GM19193 (cell line): ENCODE results near the gene THRAP3.

ENCODE experiments used
- POLR2A ChIP-seq: IDR thresholded peaks from 4 replicates; pipeline ENCODE4 v1.6.1; 2011; ENCODE audit not compliant: insufficient read depth, insufficient read length; ENCODE audit errors: extremely low read depth

Gene THRAP3

DNA sequence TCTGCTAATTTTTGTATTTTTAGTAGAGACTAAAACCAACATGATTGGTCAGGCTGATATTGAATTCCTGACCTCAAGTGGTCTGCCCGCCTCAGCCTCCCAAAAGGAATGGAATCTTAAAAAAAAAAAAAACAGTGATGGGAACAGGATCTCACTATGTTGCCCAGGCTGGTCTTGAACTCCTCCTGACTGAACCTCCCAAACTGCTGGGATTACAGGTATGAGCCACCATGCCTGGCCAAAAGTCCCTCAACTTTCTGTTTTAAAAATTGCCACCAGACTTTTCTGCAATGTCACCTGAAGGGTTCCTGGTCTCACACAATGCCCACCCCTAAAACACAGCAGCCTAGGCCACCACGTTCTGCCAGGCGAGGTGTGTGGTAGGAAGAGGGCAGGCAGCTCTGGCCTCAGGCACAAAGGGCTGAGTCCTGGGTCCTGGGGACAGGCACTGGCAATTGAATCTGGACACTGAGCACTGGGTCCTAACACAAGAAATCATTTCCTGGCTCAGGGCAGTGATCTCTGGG lies 21.2 kb upstream of the THRAP3 start:
- no peak for TF ChIP-seq POLR2A

DNA sequence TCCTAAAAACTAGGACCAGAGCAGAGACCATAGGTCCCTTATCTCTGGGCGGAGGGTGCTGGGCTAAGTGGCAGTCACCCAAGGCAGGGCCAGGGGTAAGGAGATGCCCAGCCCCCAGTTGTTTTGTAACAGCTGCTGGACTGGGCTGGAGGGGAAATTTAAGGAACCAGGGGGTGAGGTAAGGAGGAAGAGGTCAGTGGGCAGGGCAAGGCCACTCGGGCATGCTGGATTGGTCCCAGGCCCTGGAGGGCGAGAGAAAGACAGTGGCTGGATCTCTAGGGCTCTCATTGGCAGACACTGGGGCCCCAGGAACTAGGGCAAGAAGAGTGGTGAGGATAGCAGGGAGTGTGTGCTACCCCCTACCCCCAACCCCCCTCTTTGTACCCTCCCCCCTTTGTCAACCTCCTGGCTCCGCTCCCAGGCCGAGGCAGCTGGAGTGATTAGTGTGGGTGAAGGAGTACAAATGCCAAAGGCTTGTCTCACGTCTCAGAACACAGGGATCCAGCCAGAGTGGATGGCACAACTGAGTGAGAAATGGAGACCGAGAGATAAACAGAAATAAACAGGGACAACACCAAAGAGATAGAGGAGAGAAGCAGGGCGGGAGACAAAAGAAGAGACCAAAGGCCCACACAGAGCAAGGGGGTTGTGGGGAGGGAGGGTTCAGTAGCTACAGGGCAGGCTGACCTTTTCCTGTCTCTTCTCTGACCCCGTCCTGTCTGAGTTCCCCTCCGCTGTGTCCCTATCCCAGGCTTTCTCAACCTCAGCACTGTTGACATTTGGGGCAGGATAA lies 20.5 kb upstream of the THRAP3 start:
- TF ChIP-seq POLR2A: no peak

DNA sequence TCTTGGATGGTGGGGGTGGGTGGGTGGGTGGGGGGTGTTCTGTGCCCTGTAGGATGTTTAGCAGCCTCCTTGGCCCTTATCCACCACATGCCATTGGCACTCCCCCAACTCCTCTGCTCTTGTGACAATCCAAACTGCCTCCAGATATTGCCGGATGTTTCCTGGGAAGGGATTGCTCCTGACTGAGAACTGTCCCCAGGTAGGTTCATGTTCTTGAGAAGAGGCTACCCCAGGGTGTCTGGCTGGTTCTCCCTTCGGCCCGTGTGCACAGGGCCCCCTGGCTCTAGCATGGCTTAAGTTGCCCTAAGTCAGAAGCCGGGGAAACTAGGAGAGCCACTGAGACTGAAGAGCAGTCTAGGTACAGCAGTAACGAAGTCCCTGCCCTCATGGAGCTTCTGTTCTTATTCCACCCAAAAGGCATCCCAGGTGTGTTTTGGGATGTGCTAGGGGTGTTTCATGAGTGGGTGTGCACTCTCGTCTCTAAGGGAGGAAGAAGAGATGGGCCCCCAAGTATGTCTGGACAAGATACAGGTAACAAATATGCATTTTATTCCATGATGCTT lies 19.8 kb upstream of the THRAP3 start:
- TF ChIP-seq POLR2A: no peak

DNA sequence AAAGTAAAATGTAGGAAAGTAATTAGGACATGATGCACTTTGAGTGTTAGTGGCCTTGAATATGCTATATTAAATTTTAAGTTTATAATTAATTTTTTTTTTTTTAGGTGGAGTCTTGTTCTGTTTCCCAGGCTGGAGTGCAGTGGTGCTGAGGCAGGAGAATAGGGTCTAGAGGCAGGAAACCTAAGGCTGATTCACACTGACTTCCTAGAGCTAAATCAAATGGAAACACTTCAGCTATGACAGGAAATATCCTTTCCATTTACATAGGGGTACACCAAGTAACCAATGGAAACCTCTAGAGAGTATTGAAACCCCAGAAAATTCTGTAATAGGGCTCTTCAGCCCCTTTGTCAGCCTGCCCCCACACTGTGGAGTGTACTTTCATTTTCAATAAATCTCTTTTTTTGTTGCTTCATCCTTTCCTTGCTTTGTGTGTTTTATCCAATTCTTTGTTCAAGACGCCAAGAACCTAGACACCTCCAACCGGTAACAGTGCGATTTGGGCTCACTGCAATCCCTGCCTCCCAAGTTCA lies 17.9 kb upstream of the THRAP3 start:
- no peak for TF ChIP-seq POLR2A

DNA sequence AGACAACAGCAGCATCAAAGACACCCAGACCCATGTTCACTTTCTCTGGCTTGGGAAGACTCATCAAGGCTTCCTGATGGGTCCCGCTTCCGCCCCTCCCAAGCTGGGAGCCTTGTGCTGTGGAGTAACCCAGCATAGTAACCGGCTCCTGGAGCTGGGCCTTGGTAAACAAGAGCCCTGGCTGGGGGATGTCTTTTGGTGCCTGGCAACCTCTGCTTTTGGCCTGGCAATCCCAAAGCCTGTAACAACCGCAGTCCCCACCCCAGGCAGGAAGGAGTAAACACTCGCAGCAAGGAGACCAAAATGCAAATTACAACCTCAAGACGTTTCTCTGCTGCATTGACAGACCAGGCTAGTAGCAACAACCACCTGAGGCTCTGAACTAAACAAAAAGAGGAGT lies 16.9 kb upstream of the THRAP3 start:
- TF ChIP-seq POLR2A: no peak

DNA sequence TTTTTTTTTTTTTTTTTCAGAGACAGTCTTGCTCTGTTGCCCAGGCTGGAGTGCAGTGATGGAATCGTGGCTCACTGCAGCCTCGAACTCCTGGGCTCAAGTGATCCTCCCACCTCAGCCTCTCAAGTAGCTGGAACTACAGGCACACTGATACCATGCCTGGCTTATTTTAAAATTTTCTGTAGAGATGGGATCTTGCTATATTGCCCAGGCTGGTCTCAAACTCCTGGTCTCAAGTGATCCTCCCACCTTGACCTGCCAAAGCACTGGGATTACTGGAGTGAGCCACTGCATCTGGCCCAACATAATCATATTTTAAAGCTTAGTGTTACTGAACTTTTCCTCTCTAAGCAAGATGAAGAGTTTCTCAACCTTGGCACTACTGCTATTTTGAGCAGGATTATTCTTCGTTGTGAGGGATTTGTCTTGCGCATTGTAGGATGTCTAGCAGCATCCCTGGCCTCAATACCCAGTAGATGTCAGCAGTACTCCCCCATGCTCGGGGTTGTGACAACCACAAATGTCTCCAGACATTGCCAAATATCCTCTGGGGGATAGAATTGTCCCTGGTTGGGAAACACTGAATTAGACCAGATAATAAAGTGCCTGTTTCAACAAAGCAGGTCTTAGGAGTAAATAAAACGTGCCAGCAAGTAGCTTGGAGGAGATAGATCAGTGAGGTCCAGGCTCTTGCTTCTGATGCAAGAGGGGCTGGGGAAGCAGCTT lies 15.1 kb upstream of the THRAP3 start:
- TF ChIP-seq POLR2A: no peak

DNA sequence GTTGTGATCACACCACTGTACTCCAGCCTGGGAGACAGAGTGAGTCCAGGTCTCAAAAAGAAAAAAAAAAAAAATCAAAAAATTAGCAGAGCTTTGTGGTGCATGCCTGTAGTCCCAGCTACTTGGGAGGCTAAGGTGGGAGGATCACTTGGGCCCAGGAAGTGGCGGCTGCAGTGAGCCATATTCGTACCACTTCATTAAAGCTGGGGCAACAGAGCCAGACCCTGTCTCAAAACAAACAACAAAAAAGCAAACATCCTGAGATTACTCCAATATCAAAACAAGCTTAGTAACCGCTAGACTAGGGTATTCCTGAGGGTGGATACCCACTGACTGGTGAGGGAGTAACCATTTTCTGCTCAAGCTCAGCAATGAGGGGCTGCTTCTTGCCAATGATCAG lies 12.9 kb upstream of the THRAP3 start:
- TF ChIP-seq POLR2A: no peak

DNA sequence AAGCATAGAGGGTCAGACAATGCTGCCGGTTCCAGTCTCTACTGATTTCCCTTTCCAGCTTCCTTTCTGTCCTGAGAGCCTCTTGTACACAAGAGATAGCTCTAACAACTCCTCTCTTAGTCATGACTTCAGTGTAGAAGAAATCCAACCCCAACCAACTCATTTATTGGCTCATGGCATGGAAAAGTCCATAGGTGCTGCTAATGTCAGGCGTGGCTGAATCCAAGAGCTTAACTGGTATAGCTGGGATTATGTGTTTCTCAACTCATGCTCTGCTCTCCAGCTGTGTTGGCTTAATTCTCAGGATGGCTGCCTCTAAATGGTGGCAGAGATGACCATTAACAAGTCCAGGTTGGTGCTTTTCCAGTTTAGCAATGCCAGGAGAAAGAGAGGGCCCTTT lies 12.4 kb upstream of the THRAP3 start:
- TF ChIP-seq POLR2A: no peak

DNA sequence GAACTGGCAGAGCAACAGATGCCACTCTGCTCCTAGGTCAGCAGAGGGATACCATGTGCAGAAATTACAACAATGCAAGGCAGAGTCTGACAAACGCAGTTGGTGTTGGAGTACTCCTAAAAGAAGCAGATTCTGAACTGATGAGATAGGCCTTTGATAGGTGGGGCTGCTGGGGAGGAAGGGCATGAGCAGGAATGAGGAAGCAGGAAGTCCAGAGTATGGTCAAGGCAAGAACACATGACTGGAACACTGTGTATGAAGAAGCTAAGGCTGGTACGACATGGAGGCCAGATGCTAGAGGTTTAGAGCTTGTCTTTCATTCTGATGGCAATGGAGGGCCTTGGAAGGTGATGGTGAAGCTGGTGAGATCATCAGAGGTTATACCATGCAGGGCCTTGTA lies 11.5 kb upstream of the THRAP3 start:
- no peak for TF ChIP-seq POLR2A

DNA sequence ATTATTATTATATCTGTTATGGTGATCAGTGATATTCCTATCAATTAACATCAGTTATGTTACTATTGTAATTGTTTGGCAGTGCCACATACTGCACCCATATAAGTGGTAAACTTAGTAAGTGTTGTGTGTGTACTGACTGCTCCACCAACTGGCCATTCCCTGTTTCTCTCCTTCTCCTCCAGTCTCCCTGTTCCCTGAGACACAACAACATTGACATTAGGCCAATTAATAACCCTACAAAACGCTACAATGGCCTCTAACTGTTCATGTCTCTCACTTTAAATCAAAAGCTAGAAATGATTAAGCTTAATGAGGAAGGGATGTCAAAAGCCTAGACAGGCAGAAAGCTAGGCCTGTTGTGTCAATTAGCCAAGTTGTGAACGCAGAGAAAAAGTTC lies 6.6 kb upstream of the THRAP3 start:
- TF ChIP-seq POLR2A: no peak

DNA sequence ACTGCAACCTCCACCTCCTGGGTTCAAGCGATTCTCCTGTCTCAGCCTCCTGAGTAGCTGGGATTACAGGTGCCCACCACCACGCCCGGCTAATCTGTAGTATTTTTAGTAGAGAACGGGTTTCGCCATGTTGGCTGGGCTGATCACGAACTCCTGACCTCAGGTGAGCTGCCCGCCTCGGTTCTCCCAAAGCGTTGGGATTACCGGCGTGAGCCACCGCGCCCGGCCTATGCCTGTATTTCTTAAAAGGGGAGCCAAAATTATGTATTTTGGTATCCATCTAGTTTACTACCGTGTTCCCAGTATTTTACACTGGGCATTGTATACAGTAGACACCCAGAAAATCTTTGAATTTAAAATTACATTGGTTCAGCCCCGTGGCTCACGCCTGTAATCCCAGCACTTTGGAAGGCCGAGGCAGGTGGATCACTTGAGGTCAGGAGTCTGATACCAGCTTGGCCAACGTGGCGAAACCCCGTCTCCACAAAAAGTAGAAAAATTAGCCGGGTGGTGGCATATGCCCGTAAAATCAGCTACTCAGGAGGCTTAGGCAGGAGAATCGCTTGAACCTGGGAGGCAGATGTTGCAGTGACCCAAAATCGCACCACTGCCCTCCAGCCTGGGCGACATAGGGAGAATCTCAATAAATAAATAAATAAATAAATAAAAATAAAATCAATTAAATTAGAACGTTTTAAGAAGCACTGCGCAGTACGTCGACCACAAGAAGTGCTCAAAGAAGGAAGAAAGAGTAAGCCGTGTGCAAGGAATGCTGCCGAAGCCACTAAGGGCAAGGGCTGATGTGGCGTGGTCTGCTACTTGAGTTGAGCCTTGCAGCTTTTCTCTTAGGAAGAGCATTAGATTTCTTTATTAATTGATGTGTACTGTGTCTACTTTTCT lies 1.5 kb upstream of the THRAP3 start:
- TF ChIP-seq POLR2A: no peak

DNA sequence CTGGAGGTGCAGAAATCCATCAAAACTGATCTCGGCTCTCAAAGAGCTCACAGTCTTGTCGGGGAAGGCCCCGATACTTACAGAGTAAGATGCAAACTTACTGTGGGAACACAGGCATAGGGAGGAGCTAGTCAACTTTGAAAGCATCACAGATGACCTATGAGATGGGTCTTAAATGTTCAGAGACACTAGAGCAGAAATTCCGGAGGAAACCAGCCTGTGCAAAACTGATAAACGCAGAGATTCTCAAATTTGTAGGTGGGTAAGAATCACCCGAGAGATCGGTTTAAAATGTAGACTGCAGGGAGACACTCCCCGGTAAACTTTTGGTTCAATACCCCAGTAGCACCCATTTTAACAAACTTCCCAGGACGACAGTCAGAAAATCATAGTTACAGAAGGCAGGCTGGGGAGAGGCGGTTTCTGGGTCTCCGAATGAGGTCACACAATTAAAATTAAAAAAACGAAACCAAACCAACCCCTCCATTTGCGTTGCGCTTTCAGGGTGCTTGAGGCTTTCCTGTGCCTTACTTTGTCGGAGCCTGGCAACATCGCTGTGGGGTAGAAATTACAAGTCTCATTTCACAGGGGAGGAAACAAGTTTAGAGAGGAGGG lies 755 bp upstream of the THRAP3 start:
- no peak for TF ChIP-seq POLR2A

DNA sequence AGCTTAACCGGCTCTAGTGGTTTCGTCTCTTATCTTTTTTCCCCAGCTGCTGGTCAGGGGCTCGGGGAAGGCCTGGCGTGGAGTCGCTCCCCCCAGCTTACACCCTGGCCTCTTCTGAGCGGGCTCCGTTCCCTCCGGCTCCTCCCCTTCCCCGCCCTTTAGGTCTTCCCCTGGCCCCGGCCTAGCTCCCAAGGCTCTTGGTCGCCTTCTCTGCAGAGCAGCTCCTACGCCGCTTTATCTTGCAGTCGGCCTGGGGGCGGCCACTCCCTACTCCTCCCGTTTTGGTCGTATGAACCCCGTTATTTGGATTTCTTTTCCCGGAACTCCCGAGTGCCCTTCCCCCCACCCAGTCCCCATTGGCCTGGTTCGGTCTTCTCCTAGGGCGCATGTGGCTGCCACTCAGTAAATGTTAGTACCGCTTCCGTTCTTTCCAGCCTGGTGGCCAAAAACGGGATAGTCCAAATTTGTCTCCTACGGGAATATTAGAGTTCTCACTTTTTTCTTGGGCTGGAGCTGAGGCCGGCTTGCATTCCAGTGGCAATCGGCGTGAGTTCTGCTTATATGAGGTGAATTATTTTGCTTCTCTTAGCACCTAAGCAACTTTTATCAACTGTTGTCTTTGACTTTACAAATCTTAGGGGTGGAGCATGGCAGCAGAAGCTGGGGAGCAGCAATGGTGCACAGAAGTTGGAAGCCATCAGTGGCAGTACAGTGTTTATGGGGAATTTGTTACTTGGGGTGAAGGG lies 467 bp downstream of the THRAP3 start:
- TF ChIP-seq POLR2A: no peak
